MM.1S (cell line): ENCODE data around the gene ANO2.

Source experiments
- DNase-seq: peaks from one replicate; pipeline ENCODE4 v3.0.0-alpha.2; 2015
- H2AFZ ChIP-seq: fragments of 300-600 bp; sonication (generic); 2 replicates; pipeline ENCODE4 v1.6.0; 2016; ENCODE audit warnings: antibody characterized with exemption, low read length
- H3F3A ChIP-seq: fragments of 300-600 bp; sonication (generic); 2 replicates; pipeline ENCODE4 v1.6.1; 2016; ENCODE audit warnings: mild to moderate bottlenecking, antibody characterized with exemption, low read length, moderate library complexity, mixed read lengths; ENCODE audit not compliant: insufficient read depth
- H3K27ac ChIP-seq: fragments of 300-600 bp; sonication (generic); 2 replicates; pipeline ENCODE4 v1.5.1; 2016; ENCODE audit warnings: mild to moderate bottlenecking, low read length
- H3K27me3 ChIP-seq: fragments of 300-600 bp; sonication (generic); replicated peaks from 2 replicates; pipeline ENCODE4 v1.6.0; 2016; ENCODE audit warnings: low read length; ENCODE audit not compliant: insufficient read depth
- H3K36me3 ChIP-seq: fragments of 300-600 bp; sonication (generic); replicated peaks from 2 replicates; pipeline ENCODE4 v1.6.1; 2016; ENCODE audit warnings: mild to moderate bottlenecking, low read length, mixed read lengths; ENCODE audit not compliant: insufficient read depth
- H3K4me1 ChIP-seq: fragments of 300-600 bp; sonication (generic); 2 replicates; pipeline ENCODE4 v1.6.1; 2016; ENCODE audit warnings: low read length, mixed read lengths
- H3K4me2 ChIP-seq: fragments of 300-600 bp; sonication (generic); 2 replicates; pipeline ENCODE4 v1.6.0; 2016; ENCODE audit warnings: low read depth, low read length
- H3K4me3 ChIP-seq: fragments of 300-600 bp; sonication (generic); 2 replicates; pipeline ENCODE4 v1.5.1; 2016; ENCODE audit warnings: low read length, mixed read lengths
- H3K79me2 ChIP-seq: fragments of 300-600 bp; sonication (generic); 2 replicates; pipeline ENCODE4 v1.6.1; 2016; ENCODE audit warnings: mixed run types, low read length, mixed read lengths
- H3K9ac ChIP-seq: fragments of 300-600 bp; sonication (generic); 2 replicates; pipeline ENCODE4 v1.6.1; 2016; ENCODE audit warnings: low read length, mixed read lengths
- H3K9me2 ChIP-seq: fragments of 300-600 bp; sonication (generic); replicated peaks from 2 replicates; pipeline ENCODE4 v1.6.1; 2016; ENCODE audit warnings: mild to moderate bottlenecking, low read length, mixed read lengths; ENCODE audit not compliant: insufficient read depth
- H3K9me3 ChIP-seq: fragments of 300-600 bp; sonication (generic); replicated peaks from 2 replicates; pipeline ENCODE4 v1.6.1; 2016; ENCODE audit warnings: mild to moderate bottlenecking, low read length, mixed read lengths; ENCODE audit not compliant: insufficient read depth
- H4K20me1 ChIP-seq: fragments of 300-600 bp; sonication (generic); 2 replicates; pipeline ENCODE4 v1.6.1; 2016; ENCODE audit warnings: mild to moderate bottlenecking, low read length, moderate library complexity, mixed read lengths; ENCODE audit not compliant: insufficient read depth
- EZH2 ChIP-seq: fragments of 300-600 bp; sonication (generic); optimal IDR thresholded peaks from 2 replicates; pipeline ENCODE3; 2017; ENCODE audit warnings: low read depth, mild to moderate bottlenecking, antibody characterized with exemption, low read length, mixed read lengths
- EZH2phosphoT487 ChIP-seq: fragments of 300-600 bp; sonication (generic); IDR thresholded peaks from 2 replicates; pipeline ENCODE4 v1.6.1; 2018; ENCODE audit warnings: antibody characterized with exemption, low read length
- TF ChIP-seq, protein P1 (sequence below): fragments of 300-600 bp; sonication (generic); IDR thresholded peaks from 2 replicates; pipeline ENCODE4 v1.5.1; 2016; ENCODE audit warnings: antibody characterized with exemption, low read length, mixed read lengths

ANO2 gene

DNA sequence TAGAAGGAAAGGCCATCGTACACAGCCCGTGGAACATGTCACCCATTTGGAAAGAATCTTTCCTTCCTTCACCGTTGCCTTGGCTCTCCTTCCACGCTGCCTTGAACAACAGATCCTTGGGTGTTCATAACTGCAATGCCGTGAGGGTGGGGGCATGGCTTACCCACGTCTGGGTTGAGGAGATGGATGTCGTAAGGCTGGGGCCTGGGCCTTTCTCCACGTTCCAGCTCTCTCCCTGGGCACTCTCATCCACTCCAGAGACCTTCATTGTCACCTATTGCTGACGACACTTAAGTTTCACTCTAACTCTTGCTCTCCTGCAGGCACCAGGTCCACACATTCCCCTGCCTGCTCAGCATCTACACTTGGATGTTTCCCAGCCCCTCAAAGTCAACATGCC lies 19.4 kb downstream of the ANO2 start:
- no peaks in the 10 kb centered on the region for H4K20me1 ChIP-seq
- no peak for DNase-seq
- H3K9ac ChIP-seq, result no peak overlapping the region
- H3K27me3 ChIP-seq, result peaks cover 21% of the 10 kb centered on the region; the same call in 1 of the 2 replicates
- H3K9me2 ChIP-seq, result no peaks in the 10 kb centered on the region
- no peaks in the 10 kb centered on the region for H3K4me1 ChIP-seq
- no peaks in the 10 kb centered on the region for H3F3A ChIP-seq
- no peaks in the 10 kb centered on the region for H3K36me3 ChIP-seq
- H3K4me2 ChIP-seq, result no peak overlapping the region
- no peaks in the 10 kb centered on the region for H3K79me2 ChIP-seq
- TF ChIP-seq, protein P1, sequence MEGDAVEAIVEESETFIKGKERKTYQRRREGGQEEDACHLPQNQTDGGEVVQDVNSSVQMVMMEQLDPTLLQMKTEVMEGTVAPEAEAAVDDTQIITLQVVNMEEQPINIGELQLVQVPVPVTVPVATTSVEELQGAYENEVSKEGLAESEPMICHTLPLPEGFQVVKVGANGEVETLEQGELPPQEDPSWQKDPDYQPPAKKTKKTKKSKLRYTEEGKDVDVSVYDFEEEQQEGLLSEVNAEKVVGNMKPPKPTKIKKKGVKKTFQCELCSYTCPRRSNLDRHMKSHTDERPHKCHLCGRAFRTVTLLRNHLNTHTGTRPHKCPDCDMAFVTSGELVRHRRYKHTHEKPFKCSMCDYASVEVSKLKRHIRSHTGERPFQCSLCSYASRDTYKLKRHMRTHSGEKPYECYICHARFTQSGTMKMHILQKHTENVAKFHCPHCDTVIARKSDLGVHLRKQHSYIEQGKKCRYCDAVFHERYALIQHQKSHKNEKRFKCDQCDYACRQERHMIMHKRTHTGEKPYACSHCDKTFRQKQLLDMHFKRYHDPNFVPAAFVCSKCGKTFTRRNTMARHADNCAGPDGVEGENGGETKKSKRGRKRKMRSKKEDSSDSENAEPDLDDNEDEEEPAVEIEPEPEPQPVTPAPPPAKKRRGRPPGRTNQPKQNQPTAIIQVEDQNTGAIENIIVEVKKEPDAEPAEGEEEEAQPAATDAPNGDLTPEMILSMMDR, result no peak
- TF ChIP-seq EZH2 (no peak), EZH2phosphoT487 (no peak)
- no peak overlapping the region for H3K4me3 ChIP-seq
- H2AFZ ChIP-seq, result no peak overlapping the region
- H3K9me3 ChIP-seq, result no peaks in the 10 kb centered on the region
- no peak overlapping the region for H3K27ac ChIP-seq

DNA sequence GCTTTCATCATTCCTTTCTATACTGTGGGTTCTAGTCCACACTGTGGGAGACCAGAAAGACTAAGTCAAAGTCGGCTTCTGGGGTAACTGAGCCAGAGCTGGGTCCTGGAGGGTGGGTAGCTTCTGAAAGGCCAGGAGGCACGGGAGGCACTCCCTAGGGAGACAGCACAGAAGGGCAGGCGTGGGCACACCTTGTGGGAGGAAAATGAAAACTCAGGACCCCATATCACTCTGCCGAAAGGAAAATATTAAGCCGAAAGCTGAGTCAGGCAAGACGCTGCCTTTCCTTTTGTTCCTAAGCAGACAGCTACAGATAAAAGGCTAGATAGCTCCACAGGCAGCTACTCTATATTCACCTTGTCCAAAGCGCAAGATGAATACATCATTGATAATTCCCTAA lies 20.7 kb downstream of the ANO2 start:
- Histone ChIP-seq H3K27me3 (peaks cover 28% of the 10 kb centered on the region; the same call in 1 of the 2 replicates), H3K4me2 (no peak overlapping the region), H3K9me3 (no peaks in the 10 kb centered on the region), H3K4me3 (no peak overlapping the region), H3K79me2 (no peaks in the 10 kb centered on the region), H3F3A (no peaks in the 10 kb centered on the region), H3K36me3 (no peaks in the 10 kb centered on the region), H3K9ac (no peak overlapping the region), H2AFZ (no peak overlapping the region), H3K9me2 (no peaks in the 10 kb centered on the region), H4K20me1 (no peaks in the 10 kb centered on the region), H3K27ac (no peak overlapping the region), H3K4me1 (no peaks in the 10 kb centered on the region)
- TF ChIP-seq EZH2phosphoT487 (no peak), EZH2 (no peak)
- TF ChIP-seq, protein P1, result no peak
- no peak for DNase-seq

DNA sequence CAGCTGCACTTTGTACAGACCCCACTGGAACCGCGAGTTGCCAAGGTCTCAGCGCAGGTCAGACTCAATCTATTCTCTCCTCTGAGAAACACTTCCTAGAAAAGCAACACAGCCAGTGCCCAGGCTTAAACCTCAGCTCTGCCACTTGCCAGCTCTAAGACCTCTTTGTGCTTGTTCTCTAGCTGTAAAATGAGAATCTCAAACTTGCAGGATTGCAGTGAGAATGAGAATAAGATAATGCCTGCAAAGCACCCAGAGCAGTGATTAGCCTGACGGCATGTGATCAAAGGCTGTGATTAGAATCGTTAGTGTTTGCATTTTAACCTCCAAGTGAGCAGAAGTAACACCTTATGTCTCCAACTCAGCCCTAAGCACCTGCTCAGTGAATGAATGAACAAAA lies 21.3 kb downstream of the ANO2 start:
- H3K9me3 ChIP-seq, result no peaks in the 10 kb centered on the region
- H3K79me2 ChIP-seq, result no peaks in the 10 kb centered on the region
- H3K36me3 ChIP-seq, result no peaks in the 10 kb centered on the region
- H3K27me3 ChIP-seq, result peaks cover 28% of the 10 kb centered on the region; the same call in 1 of the 2 replicates
- no peak overlapping the region for H3K4me2 ChIP-seq
- H4K20me1 ChIP-seq, result no peaks in the 10 kb centered on the region
- TF ChIP-seq, protein P1, result no peak
- TF ChIP-seq EZH2phosphoT487, result no peak
- TF ChIP-seq EZH2, result no peak
- no peak overlapping the region for H3K9ac ChIP-seq
- H3K4me1 ChIP-seq, result no peaks in the 10 kb centered on the region
- no peak overlapping the region for H3K27ac ChIP-seq
- H2AFZ ChIP-seq, result no peak overlapping the region
- no peaks in the 10 kb centered on the region for H3K9me2 ChIP-seq
- no peak for DNase-seq
- H3F3A ChIP-seq, result no peaks in the 10 kb centered on the region
- no peak overlapping the region for H3K4me3 ChIP-seq
